ENCODE results near the gene CD164L2.
A peak's percentile ranks its signal among the peaks of the same experiment; 100 is the strongest.

CD164L2 gene

DNA sequence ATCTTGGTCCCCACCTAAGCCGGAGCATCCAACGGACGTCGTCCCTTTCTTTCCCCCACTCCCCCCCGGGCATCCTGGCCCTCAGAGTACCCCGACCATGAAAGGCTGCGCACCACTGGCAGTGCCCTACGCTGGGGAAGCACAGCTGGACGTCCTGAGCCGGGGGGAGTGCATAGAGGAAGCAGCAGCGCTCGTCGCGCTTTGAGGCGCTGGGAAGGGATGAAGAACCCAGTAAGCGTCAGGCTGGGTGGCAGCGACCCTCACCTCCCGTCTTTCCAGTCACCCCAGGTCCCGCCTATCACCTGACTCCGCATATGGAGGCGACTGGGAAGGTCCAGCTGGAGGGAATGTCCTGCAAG, 22.1 kb downstream of the CD164L2 start:
- no peak for DNase-seq

DNA sequence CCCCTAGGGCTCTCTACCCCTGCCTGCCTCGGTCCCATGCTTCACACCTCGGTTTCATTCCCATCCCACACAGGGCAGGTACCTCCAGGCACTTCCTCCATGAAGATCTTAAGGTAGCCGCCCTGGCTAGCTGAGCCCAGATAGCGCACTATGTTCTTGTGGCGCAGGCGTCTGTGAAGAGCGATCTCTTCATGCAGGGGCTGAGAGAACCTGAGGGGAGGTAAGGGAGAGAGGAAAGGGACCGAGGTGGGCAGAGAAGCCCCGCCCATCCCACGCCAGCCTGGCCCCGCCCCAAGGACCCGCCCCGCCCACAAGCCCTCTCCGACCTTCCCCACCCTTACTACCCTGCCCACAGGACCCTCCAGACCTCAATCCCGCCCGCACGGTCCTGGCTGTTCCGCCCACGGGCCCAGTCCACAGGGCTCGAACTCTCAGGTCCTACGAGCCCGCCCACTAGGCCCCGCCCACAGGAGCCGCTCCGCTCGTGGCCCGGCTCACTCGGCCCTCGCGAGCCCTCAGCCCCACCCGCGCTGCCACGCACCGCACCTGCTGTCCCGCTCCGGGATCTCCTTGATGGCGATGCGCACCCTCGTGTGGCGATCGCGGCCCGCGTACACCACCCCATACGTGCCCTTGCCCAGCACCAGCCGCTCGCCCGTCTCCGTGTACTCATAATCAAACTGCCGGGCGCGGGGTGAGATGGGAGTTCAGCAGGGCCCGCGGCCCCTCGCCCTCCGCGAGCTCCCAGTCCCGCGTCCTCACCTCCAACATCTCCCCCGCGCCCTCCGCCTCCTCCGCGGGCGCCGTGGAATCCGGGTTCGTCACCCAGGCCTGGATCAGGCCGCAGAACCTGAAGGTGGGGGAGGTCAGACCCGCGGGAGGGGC, 22.7 kb downstream of the CD164L2 start:
- DNase-seq, result peak; percentile 41

- DNase-seq, result peak; percentile 27
These were observed 23.3 kb downstream of the CD164L2 start for GRCh38 chr1:27359822-27360158.

GRCh38 chr1:27358928-27359313, 24.2 kb downstream of the CD164L2 start:
- no peak for DNase-seq

GRCh38 chr1:27358038-27358927, 24.9 kb downstream of the CD164L2 start:
- DNase-seq, result no peak

- peak; percentile 70 for DNase-seq
These were observed 25.7 kb downstream of the CD164L2 start for GRCh38 chr1:27357281-27358037.

- DNase-seq, result peak; percentile 48
These were observed 26.4 kb downstream of the CD164L2 start for GRCh38 chr1:27356619-27357280.

DNA sequence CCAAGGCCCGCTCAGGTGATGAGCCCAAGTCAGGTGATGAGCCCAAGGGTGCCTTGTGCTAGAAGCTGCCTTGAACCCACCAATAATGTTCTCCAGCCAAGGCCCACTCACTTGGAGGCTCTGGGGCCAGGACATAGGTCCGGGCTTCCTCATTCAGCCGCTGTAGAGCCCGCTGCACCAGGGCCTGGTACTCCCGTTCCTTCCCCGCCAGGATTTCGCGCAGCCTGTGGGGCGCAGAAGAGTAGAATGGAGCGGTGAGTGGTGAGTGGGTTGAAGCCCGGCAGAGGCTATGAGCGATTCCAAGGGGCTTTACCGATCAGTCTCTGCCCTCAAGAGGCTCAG, 26.9 kb downstream of the CD164L2 start:
- DNase-seq, result no peak

GRCh38 chr1:27355683-27356082, 27.4 kb downstream of the CD164L2 start:
- no peak for DNase-seq

DNA sequence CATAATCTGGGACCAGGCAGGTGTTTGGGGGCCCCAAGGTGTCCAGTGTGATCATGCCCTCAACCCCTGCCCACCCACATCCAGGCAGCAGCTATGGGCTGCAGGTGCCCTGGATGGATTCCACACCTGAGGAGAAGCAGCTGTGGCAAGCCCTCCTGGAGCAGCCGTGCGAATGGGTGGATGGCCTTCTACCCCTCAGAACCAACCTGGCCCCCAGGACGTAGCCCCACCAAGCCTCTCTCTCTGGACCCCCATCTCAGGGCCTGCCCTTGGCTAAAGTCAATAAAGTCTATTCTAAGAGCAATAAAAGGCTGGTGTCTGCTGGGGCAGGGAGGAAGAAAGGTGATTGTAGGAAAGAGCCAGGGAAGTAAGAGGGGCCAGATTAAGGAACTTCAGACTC, 29.5 kb downstream of the CD164L2 start:
- DNase-seq, result no peak

DNA sequence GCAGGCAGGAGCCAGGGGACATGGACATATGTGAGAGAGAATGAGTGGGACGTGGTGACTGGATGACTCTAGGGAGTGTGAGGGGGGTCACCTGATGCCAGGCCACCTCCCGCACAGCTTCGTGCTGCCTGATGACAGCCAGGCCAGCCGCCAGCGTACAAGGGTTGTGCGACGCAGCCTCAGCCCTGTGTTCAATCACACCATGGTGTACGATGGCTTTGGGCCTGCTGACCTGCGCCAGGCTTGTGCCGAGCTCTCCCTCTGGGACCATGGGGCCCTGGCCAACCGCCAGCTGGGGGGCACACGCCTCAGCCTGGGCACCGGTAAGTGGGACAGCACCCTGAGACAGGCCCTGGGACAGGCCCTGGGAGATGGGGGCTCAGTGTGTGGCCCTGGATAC, 30.0 kb downstream of the CD164L2 start:
- no peak for DNase-seq

GRCh38 chr1:27351541-27352107, 31.5 kb downstream of the CD164L2 start:
- DNase-seq, result no peak

DNA sequence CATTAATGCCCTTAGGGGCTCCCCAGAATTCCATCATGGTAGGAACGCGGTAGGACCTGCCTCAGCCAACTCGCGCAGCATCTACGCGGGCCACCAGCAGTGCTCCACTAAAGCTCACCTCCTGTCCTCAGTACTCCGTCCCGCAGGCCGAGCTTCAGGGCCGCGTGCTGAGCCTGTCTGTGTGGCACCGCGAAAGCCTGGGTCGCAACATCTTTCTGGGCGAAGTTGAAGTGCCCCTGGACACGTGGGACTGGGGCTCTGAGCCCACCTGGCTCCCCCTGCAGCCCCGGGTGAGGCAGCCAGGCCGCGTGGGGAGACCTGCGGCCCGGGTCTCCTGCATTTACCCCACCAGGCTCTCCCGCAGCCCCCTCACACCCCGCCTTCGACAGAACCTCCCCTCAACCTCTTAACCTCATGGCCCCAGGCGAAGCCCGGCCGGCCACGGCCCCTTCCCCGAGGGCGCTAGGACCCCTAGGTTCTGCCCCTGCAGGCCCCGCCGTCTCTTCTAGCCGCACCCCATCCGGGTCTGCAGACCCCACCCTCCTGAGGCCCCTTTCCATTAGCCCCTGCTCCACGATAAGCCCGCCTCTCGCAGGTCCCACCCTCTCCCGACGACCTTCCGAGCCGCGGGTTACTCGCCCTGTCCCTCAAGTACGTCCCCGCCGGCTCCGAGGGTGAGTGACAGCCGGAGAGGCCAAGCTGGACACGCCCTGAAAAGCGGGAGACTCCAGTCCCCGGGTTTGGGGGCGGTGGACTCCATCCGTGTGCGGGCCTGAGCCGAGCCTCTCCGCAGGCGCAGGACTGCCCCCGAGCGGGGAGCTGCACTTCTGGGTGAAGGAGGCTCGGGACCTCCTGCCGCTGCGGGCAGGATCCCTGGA, 32.2 kb downstream of the CD164L2 start:
- no peak for DNase-seq

DNA sequence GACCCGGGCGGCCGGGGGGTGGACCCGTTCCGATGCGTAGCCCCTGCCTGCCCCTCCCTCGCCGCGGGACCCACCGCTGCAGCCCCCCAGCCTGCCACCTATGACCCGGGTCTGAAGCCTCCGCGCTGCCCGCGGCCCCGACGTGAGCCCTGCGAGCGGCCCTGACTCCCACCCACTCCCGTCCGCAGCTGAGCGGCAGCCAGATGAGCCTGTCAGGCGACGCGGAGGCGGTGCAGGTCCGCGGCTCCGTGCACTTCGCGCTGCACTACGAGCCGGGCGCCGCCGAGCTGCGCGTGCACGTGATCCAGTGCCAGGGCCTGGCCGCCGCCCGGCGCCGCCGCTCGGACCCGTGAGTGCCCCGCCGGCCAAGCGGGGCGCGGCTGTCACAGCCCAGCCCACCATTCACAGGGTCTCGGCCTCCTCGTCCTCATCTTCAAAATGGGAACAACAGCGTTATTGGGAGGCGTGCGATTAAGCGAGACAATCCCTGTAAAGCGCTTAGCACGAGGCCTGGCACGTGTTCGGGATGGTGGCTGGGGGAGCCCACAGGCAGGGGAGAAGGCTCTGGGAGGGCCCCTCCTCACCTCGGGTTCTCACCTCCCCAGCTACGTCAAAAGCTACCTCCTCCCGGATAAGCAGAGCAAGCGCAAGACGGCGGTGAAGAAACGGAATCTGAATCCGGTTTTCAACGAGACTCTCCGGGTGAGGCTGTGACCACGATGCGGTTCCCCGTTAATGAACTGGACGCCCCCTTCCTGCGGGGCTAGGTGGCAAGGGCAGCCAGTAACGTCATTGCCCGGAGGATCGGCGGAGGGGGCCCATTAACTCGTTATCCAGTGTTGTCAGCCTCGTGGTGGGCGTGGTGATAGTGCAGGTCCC, 33.1 kb downstream of the CD164L2 start:
- no peak for DNase-seq

GRCh38 chr1:27348861-27349783, 34.0 kb downstream of the CD164L2 start:
- no peak for DNase-seq

- DNase-seq, result no peak
These were observed 36.0 kb downstream of the CD164L2 start for GRCh38 chr1:27346991-27347624.

GRCh38 chr1:27346357-27346756, 36.8 kb downstream of the CD164L2 start:
- DNase-seq, result no peak

DNA sequence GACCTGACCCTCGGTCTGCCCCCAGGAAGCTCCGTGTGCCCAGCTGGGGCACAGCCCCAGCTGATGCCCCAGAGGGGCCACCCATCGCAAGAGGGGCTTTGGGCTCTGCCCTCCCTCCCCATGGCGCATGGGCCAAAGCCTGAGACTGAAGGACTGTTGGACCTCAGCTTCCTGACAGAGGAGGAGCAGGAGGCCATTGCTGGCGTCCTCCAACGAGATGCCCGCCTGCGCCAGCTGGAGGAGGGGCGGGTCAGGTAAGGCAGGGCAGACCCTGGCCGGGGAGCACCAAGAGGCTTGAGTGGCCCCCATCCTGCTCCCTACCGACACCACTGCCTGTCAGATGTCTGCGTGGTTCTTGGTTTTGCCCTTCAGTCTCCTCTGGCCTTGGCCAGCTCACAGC, 37.9 kb downstream of the CD164L2 start:
- no peak for DNase-seq

DNA sequence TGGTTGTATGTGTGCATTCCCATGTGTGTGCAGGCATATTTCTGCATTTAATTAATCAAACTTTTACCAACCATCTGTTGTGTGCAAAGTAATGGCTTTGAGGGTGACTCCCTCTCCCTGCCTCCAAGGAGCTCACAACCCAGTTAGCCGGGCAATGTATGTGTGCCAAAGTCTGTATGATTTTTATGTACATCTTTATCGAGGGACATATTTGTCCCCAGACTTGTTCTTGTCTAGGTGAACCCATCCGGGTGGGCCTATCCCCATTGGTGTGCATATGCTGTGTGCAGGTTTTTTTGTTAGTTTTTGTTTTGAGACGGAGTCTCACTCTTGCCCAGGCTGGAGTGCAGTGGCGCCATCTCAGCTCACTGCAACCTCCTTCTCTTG, 39.5 kb downstream of the CD164L2 start:
- no peak for DNase-seq

Measured in stimulated activated naive CD4-positive, alpha-beta T cell treated with Interleukin-2 at 50 U/mL for 16 hours (primary cell).